GM12875 (cell line): ENCODE data around the gene SPOCK2.
"Not testable (repeated sequence)": the region's sequence is repeated elsewhere in the genome, so short reads cannot be mapped to it uniquely, and the experiment has no call there.

ENCODE experiments used
- H3K4me3 ChIP-seq: one replicate; pipeline ENCODE4 v1.5.1; 2011; ENCODE audit warnings: low read depth, low read length, control low read depth
- TF ChIP-seq, protein P1 (sequence below): IDR thresholded peaks from 2 replicates; pipeline ENCODE4 v1.5.1; 2011; ENCODE audit warnings: low read depth, mild to moderate bottlenecking, control low read depth, inconsistent platforms, low read length, moderate library complexity, borderline replicate concordance; ENCODE audit not compliant: insufficient read depth

The SPOCK2 gene

DNA sequence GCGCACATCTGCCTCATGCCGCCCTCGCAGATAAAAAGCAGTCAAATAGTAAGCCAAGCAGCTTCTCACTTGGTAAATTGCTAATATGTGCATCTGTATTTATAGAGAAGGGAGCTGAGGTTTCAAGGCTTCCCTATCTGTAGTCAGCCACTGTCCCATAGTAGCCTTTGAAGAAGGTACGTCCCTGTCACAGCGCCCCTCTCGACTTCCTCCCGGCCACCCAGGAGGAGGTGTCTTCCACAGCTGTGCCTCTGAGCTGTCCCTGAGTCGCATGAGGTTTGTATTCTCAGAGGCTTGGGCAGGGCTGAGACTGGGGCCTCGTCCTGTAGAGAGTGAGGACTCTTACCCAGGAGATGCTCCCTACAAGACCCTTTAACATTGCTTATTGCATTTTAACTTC lies 49.0 kb downstream of the SPOCK2 start:
- no peak overlapping the region for H3K4me3 ChIP-seq
- TF ChIP-seq, protein P1, sequence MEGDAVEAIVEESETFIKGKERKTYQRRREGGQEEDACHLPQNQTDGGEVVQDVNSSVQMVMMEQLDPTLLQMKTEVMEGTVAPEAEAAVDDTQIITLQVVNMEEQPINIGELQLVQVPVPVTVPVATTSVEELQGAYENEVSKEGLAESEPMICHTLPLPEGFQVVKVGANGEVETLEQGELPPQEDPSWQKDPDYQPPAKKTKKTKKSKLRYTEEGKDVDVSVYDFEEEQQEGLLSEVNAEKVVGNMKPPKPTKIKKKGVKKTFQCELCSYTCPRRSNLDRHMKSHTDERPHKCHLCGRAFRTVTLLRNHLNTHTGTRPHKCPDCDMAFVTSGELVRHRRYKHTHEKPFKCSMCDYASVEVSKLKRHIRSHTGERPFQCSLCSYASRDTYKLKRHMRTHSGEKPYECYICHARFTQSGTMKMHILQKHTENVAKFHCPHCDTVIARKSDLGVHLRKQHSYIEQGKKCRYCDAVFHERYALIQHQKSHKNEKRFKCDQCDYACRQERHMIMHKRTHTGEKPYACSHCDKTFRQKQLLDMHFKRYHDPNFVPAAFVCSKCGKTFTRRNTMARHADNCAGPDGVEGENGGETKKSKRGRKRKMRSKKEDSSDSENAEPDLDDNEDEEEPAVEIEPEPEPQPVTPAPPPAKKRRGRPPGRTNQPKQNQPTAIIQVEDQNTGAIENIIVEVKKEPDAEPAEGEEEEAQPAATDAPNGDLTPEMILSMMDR, result no peak

DNA sequence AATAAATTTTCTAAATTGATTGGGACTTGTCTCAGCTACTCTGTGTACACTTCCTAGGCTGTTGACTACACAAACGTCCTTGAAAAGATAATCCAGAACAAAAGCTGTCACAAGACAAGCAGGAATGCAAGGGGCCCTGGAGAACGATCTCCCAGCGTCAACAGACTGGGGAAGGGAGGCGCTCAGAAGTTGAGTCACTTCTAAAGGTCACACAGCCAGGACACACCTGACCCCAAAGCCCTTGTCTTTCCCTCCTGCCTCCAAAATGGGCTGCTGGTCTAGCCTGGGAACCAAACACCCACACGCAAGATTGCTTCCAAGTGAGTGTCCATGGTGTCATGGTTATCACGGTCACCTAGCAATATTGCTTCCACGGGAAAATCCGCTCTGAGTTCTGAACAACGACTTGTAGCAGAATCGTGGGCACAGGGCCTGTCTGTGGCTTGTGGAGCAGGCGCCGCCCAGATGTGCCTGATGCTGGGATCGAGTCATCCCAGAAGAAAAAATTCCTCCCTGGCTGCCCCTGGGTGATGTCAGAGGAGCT lies 49.8 kb downstream of the SPOCK2 start:
- H3K4me3 ChIP-seq, result no peak overlapping the region

DNA sequence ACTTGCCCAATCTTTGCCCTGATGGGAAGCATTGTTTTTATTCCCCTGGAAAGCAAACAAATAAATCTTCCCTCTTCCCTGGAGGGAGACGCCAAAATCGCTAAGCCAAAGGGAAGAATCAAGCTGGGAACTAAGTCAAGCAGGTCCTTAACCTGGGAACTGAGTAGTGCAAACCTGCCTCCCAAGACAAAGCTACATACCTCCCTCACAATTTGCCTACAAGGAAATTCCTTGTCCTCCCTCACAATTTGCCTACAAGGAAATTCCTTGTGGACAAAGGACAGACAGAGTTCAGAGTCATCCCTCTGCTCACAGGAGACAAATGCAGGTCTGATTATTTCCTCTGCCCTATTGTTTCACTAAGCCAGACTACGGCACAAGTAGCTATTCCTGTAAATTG lies 50.5 kb downstream of the SPOCK2 start:
- TF ChIP-seq, protein P1, result no peak
- no peak overlapping the region for H3K4me3 ChIP-seq

More for the DNA sequence above, 49.8 kb downstream of the SPOCK2 start:
- TF ChIP-seq, protein P1, result no peak

DNA sequence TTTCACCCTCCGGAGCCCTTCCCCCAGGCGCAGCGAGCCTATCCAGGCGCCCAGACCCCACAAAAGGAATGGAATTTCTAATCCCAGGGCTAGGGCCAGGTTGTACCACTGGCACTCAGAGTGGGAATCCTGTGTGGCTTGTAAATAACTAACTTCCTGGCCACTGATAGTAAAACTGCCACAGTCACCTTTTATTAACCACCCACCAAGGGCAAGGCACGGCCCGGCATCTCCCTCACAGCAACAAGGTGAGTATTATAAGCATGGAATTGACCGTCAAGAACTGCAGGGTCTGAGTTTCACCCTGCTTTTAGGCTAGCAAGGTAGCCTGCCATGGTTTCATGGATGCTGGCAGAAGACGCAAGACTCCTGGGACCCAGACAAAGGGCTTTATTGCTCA lies 51.1 kb downstream of the SPOCK2 start:
- no peak overlapping the region for H3K4me3 ChIP-seq

DNA sequence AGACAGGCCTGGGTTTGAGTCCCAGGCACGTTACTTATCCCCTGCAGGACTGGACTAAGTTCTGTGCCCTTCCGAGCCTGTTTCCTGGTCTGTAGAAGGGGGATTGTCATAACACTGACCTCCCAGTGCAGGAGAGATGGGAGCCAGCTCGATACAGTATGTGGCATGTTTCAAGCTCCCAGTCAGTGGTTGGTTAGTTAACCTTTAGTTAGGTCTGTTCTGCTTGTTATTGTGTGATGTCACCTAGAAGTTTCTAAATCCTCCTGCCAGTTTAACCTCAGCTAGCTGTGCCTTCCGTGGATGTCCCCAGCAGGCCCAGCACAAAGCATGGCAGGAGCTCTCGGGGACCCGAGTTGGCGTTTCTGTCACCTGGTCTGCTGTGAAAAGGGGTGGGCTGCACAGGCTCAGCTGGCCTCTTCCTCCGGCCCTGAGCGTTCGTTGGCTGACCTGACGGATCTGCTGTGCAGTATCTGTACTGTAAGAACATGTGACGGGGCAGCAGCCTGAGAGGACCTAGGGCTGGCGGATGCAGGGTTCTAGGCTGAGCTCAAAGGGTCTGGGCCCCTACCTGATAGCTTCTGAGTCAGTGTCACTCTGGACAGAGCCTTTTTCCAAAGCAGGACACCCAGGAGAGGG lies 53.0 kb downstream of the SPOCK2 start:
- TF ChIP-seq, protein P1, result no peak
- H3K4me3 ChIP-seq, result no peak overlapping the region

More for the DNA sequence above, 51.1 kb downstream of the SPOCK2 start:
- TF ChIP-seq, protein P1, result no peak

DNA sequence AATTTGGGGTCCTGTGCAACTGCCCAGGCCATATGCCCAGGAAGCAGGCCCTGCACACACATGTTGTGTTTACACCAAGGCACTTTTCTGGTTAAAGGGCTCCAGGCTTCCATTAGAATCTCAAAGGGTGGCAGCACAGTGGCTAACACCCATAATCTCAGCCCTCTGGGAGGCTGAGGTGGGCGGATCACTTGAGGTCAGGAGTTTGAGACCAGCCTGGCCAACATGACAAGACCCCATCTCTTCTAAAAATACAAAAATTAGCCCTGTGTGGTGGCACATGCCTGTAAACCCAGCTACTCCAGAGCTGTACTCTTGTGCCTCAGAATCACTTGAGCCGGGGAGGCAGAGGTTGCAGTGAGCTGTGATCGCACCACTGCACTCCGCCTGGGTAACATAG lies 53.6 kb downstream of the SPOCK2 start:
- H3K4me3 ChIP-seq, result no peak overlapping the region
- TF ChIP-seq, protein P1, result no peak

DNA sequence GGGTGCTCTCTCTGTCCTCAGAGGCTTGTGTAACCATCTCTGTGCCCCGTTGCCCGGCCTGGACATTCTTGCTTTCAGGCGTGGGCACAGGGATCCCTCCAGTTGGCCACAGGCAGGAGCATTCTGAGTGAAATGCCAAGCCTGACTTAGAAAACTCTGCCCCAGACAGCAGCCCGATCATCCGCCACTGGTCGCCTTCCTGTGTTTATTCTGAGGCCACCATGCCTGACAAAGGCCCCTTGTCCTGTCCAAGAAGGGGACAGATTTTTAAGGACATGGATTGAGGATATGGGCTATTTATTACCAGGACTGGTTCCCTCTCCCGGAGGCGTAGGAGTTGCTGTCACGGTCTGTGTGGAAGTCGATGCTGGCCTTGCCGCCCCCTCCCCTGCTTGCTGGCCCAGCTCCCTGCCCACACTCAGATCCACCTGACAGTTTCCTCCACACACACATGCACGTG lies 54.3 kb downstream of the SPOCK2 start:
- TF ChIP-seq, protein P1, result no peak
- H3K4me3 ChIP-seq, result no peak overlapping the region

DNA sequence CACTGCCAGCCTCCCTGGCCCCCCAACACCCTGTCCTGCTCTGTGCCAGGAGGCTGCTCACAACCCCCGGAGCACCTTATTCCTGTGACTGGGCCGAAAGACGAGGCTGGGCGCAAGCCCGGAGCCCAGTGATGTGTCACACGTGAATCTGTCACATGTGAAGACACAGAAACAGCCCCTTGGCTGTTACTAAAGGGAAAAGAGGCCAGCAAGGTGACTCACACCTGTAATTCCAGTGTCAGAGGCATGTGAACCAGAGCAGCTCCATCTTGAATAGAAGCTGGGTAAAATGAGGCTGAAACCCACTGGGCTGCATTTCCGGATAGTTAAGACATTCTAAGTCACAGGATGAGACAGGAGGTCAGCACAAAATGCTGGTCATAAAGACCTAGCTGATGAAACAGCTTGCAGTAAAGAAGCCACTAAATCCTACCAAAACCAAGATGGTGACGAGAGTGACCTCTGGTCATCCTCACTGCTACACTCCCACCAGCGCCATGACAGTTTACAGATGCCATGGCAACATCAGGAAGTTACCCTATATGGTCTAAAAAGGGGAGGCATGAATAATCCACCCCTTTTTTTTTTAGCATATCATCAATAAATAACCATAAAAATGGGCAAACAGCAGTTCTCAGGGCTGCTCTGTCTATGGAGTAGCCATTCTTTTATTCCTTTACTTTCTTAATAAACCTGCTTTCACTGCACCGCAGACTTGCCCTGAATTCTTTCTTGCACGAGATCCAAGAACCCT lies 55.8 kb downstream of the SPOCK2 start:
- H3K4me3 ChIP-seq, result not testable (repeated sequence)
